Muscle of back (tissue), 11 donors: ENCODE data around the gene PADI4. TPM values are rescaled to one million over a fixed set of nuclear protein-coding genes. Genes with fewer than 3 reads are reported as not detected.
A peak's percentile ranks its signal among the peaks of the same experiment; 100 is the strongest.
"Not testable (repeated sequence)": the region's sequence is repeated elsewhere in the genome, so short reads cannot be mapped to it uniquely, and the experiment has no call there.

Source experiments
- DNase-seq, 3 donors: peaks; one replicate each; pipeline versions ENCODE4 v3.0.0 to v3.0.0-alpha.2; 2013
- polyA plus RNA-seq, 10 donors: library from polyadenylated mRNA; unstranded; fragments of 120-200 nt; gene quantifications; one replicate each; pipeline ENCODE4 v1.2.1, GENCODE V29; 2013; ENCODE audit not compliant: insufficient read length in 10 of 10

PADI4 gene
- polyA plus RNA-seq, 10 donors, result 0.27 to 1.4 (median 0.75) TPM

- DNase-seq, result no peak
Measured at GRCh38 chr1:17392199-17392740, 84.3 kb downstream of the PADI4 start.

GRCh38 chr1:17393230-17393629 lies 85.2 kb downstream of the PADI4 start:
- no peak for DNase-seq

DNA sequence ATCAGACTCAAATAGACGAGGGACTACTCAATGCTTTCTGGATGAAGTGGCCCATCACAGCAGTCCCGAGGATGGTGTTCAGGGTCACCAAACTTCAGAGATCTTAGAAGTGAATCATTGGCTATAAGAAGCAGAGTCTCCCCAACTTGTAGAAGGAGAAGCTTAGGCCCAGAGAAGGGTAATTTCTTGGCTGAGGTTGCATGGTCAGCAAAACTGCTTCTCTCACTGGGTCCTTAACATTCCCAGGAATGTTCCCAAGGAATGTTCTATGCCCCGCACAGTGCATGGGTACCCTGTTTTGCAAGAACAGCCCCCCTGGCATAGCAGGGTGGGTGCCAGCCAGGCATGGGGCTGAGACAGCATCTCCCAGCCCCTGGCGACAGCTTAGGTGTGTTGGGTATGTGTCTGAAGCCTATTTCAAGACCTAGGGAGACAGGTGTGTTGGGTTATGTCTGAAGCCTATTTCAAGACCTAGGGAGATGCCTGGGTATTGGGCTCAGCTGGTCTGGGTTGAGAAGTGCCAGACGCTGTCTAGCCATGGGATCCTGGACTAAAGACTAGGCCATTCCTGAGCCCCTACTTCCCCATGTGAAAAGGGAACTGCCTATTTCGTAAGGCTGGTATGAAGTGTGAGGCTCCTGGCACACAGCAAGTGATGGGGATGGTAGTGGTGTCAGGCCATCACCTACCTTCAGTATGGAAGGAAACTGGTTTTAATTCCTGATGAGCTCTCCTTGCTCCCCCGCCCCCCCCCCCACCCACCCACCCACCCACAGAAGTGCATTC lies 90.1 kb downstream of the PADI4 start:
- no peak for DNase-seq

GRCh38 chr1:17400725-17401341 lies 92.8 kb downstream of the PADI4 start:
- no peak for DNase-seq

- DNase-seq, result no peak
Measured at GRCh38 chr1:17401841-17402240, 93.8 kb downstream of the PADI4 start.

- no peak for DNase-seq
Measured at GRCh38 chr1:17403081-17403480, 95.1 kb downstream of the PADI4 start.

- no peak for DNase-seq
Measured at GRCh38 chr1:17404034-17404684, 96.2 kb downstream of the PADI4 start.

- no peak for DNase-seq
Measured at GRCh38 chr1:17404820-17405219, 96.8 kb downstream of the PADI4 start.

DNA sequence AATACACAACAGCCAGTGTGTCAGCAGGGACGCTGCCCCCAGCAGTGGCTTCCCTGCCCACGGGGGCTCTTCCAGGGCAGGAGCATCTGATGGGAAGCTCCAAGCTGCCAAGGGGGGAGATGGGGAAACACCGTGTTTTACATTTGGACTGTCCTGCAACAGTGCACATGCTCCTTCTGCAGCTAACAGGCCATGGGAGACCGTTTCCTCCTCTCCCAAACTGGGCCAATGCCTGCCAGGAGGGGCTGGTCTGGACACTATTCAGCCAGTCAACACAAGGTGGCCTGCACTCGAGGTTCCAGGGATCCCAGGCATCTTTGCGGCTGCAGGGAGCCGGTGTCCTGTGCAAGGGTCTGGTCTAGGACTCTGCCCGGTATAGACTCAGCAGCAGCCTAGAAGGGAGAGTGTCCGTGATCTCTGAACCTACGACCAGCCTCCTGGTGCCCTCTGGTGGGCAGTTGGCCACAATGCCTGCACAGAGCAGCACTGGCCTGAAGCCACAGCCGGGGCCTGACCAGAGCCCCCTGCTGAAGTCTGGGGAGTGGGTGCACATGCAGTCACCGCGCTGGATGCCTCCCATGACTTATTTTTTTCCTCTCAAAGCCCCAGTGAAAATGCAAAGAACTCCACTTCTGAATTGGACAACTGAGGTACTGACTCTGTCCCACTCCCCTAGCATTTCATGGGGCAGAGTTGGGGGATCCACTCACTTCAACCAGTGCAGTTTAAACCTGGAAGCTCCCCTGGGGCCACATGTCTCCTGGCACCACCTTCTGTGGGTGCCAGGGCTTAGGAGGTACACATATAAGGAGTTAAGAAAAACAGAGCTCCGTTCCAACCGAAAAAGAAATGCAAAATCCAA lies 98.1 kb downstream of the PADI4 start:
- DNase-seq, result peak; percentile 15 to 64 (median 57)

DNA sequence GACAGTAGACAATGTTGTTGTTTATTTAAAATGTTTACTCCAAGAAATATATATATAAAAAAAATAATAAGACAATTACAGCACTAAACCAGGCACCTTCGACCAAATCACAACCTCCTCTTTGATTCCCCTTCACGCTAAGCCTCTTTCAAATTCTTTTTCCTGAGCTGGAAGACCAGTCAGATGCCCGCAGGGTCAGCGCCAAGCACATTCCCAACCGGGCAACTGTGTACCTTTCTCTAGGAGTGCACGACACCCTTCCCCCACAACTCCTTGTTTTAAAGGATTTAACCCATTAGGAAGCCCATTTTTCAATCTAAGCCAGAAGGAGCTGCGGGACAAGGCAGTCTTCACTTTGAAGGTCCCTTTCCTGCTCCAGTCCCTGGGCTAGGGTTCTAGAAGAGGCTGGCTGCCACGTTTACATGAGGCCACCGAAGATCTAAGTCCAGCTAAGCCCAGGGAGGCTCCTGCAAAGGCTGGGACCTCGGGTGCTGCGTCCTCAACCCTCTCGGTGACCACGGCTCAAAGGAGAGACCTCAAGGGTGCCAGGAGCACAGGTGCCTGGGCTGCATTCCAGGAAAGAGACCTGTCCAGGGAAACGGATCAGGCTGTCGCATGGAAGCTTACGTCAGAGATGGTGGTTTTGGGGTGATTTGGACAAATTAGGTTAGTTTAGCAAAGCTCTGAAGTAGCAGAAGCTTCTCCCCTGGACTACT lies 98.9 kb downstream of the PADI4 start:
- DNase-seq, result not testable (repeated sequence)

DNA sequence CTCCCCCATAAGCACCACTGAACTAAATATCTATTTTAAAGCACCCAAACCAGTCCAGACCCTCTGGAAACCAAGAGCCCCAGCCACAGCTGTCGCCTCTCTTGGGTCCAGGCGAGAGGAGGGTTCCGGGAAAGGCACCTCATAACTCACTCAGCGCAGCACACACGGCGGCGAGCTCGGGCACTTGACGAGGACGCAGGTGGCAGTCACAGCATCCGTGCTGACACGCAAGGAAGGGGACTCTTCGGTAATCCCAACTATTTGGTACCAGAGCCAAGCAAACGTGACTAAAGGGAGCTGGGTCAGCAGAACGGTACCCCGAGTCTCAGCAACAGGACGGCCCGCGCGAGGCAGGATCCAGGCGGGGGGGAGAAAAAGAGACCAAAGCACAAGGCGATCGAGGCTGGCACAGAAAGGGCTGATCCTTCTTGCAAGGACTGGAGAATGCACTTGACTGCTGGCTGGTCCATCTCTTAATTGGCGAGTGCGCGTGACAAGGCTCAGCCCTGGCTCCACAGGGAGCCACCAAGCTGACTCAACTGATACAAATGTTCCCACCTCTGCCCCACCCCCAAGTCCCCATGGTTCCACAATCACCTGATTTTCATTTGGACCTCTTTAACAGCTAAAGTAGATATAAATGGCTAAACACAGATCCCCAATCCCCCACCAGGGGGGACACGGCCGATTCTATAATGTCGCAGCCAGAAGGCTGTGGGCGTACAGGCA lies 100.0 kb downstream of the PADI4 start:
- DNase-seq, result not testable (repeated sequence)

DNA sequence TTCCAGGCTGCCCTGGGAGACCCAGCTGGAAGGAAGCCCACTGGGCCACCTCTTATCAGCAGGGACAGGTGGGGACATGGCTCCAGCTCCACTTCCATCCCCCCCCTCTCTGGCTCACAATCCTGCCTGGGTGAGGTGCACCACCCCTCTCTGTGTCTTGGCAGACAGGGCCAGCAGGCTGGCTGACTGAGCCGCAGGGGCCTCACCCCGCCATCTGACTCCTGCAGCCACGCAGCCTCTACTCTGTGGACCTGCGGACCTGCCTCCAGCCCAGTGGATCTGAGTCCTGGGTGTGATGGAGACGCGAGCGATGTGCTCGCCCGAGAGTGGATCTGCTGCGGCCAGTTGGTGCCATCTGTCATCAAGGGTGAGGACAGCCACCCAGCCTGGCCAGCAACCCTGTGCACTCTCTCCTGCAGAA lies 101.4 kb downstream of the PADI4 start:
- DNase-seq, result peak in 1 of 3 donors; percentile 8

DNA sequence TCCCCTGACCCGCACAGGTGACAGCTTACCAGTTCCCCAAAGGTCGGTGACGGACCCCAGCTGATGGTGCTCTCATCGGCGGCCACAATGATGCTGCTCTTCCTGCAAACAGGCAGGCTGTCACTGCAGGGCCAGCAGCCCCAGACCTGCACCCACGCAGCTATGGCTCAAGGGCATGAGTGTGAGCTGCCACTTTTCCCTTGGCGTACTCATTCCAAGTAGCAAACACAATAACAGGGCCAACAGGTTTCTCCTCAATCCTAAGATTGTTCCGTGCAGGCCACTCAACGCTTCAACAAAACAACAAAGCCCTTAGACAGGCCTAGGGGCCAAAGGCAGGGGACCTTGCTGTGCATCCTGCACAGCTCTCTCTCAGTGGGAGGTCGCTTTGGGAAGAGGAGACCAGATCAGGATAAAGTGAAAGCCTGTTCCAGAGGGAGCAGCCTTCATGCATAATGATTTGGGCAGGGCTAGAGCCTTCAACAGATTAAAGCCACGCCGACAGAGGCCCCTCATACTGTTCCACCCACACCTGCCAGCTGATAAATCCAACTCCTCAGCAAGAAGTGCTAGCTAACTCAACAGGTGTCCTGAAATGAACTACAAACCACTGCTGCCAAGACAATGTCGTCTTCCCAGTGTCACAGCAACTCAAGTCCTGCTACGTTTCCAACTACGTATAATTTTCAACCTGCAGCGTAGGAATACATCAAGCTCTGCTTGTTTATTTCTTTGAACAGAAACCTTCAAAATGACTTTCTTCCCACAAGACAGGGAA lies 104.3 kb downstream of the PADI4 start:
- no peak for DNase-seq

Other genes starting within 250 kb of the PADI4 start
- gene PADI2, start 188.7 kb upstream of the PADI4 start, polyA plus RNA-seq, result 100 to 1,000 TPM in 2 of 10 donors, 10 to 100 TPM in 8; 28.5 to 126 (median 87.6) TPM
- under 1 TPM; 0.15 to 0.97 (median 0.34) TPM for gene PADI1, start 103.1 kb upstream of the PADI4 start, polyA plus RNA-seq
- under 1 TPM in 2 of 10 donors, not detected in 8; 0.09 to 0.11 TPM for gene PADI3, start 59.1 kb upstream of the PADI4 start, polyA plus RNA-seq
- under 1 TPM in 2 of 10 donors, not detected in 8; 0.12 to 0.24 TPM for gene PADI6, start 64.0 kb downstream of the PADI4 start, polyA plus RNA-seq
- 10 to 100 TPM; 30.5 to 57.6 (median 35.1) TPM for gene RCC2, start 131.5 kb downstream of the PADI4 start, polyA plus RNA-seq
- gene ARHGEF10L, start 231.5 kb downstream of the PADI4 start, polyA plus RNA-seq, result 10 to 100 TPM; 16.6 to 22.8 (median 19.6) TPM